Smooth muscle cell of the umbilical artery (primary cell): ENCODE data around the gene KDM2B. TPM values are rescaled to one million over a fixed set of nuclear protein-coding genes. Genes with fewer than 3 reads are reported as not detected.

Experiments
- total RNA-seq: library from RNA; depleted of rRNA; stranded (reverse); fragments of >200 nt; gene quantifications from 2 replicates; pipeline ENCODE4 v1.2.3, GENCODE V29; 2014

KDM2B gene
- total RNA-seq = 25.5 and 33.9 TPM in 2 replicates

GRCh38 chr12:121580959-121581685 is at the start of gene KDM2B:
Gene KDM2B, minus strand, starts transcription at chr12:121581023. Its CDS starts 112 bp downstream, at chr12:121580911.

GRCh38 chr12:121626087-121626852 is 45.4 kb upstream of the KDM2B start, which contains the start of gene ORAI1:
Gene ORAI1, plus strand, starts transcription at chr12:121626530.

GRCh38 chr12:121399391-121400331 is 181.2 kb downstream of the KDM2B start, which contains the start of gene RNF34:
Gene RNF34, plus strand, starts transcription at chr12:121400118. Its CDS starts 95 bp downstream, at chr12:121400213.

Other genes starting within 250 kb of the KDM2B start
- 170 and 187 TPM in 2 replicates for gene ANAPC5, start 228.6 kb downstream of the KDM2B start, total RNA-seq
- gene RNF34, start 180.9 kb downstream of the KDM2B start, total RNA-seq = 34.7 and 49.9 TPM in 2 replicates
- gene ORAI1, start 45.5 kb upstream of the KDM2B start, total RNA-seq = 5.9 and 17.6 TPM in 2 replicates
- 0.18 and 0.30 TPM in 2 replicates for gene MORN3, start 88.6 kb upstream of the KDM2B start, total RNA-seq
- gene TMEM120B, start 131.7 kb upstream of the KDM2B start, total RNA-seq = 15.4 and 22.7 TPM in 2 replicates
- gene RHOF, start 212.7 kb upstream of the KDM2B start, total RNA-seq = 11.0 and 13.5 TPM in 2 replicates
- 3.3 and 6.0 TPM in 2 replicates for gene SETD1B, start 223.0 kb upstream of the KDM2B start, total RNA-seq